Neural crest cell (in vitro differentiated cells): ENCODE results near the gene STRA6. TPM values are rescaled to one million over a fixed set of nuclear protein-coding genes. Genes with fewer than 3 reads are reported as not detected.

Experiments used
- DNase-seq: peaks from one replicate; pipeline ENCODE4 v3.0.0; 2021; ENCODE audit warnings: low read depth, mixed read lengths, low spot score
- H3K27ac Mint-ChIP-seq: one replicate; pipeline ENCODE4 v1.8.0; 2021; ENCODE audit warnings: mild to moderate bottlenecking, mixed read lengths; ENCODE audit not compliant: unreplicated experiment
- H3K27me3 Mint-ChIP-seq: 2 replicates; pipeline ENCODE4 v1.8.0; 2021; ENCODE audit warnings: low read depth, mild to moderate bottlenecking, mixed read lengths
- H3K36me3 Mint-ChIP-seq: 2 replicates; pipeline ENCODE4 v1.8.0; 2021; ENCODE audit warnings: low read depth, mild to moderate bottlenecking, mixed read lengths
- H3K4me1 Mint-ChIP-seq: 2 replicates; pipeline ENCODE4 v1.8.0; 2021; ENCODE audit warnings: mixed read lengths
- H3K4me3 Mint-ChIP-seq: one replicate; pipeline ENCODE4 v1.8.0; 2021; ENCODE audit warnings: mild to moderate bottlenecking, mixed read lengths
- H3K9me3 Mint-ChIP-seq: 2 replicates; pipeline ENCODE4 v1.8.0; 2021; ENCODE audit warnings: mixed read lengths
- total RNA-seq: library from RNA; stranded (reverse); gene quantifications from 2 replicates; pipeline ENCODE4 v1.2.1, GENCODE V29; 2021
- TF ChIP-seq, protein P1 (sequence below): fragments of 200-600 bp; sonication (generic); conservative IDR thresholded peaks from 2 replicates; pipeline ENCODE4 v1.5.0; 2021; ENCODE audit warnings: antibody characterized with exemption, mild to moderate bottlenecking

Gene STRA6
- total RNA-seq, 1 donor from 2014 or later, result 138 TPM

DNA sequence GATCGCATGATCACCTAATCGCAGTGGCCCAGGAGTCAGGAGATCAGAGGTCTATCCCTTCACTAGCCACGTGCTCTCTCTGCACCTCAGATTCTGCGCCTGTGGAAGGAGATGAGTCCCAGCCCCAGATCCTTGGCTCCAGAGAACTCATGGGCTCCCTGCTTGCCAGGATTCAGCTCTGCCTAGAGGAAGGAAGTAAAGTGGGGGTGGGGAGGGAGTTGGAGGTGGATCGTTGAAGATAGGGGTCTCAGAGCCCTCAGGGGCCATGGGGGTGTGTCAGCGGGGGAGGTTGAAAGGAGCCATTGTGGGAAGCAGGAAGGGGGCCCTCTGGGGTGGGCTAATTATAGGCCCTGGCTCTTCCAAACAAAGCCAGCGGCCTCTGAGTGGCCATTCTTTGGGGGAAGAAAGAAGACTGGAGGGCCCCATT lies 11.3 kb upstream of the STRA6 start:
- DNase-seq, result peak; percentile 71
- peaks cover 4% of the 10 kb centered on the region for H3K36me3 Mint-ChIP-seq
- H3K27ac Mint-ChIP-seq, result peak overlapping the region; percentile 98
- no peaks in the 10 kb centered on the region for H3K9me3 Mint-ChIP-seq
- peak overlapping the region; percentile 84 for H3K4me3 Mint-ChIP-seq
- peaks cover 79% of the 10 kb centered on the region for H3K4me1 Mint-ChIP-seq
- H3K27me3 Mint-ChIP-seq, result no peaks in the 10 kb centered on the region
- TF ChIP-seq, protein P1, sequence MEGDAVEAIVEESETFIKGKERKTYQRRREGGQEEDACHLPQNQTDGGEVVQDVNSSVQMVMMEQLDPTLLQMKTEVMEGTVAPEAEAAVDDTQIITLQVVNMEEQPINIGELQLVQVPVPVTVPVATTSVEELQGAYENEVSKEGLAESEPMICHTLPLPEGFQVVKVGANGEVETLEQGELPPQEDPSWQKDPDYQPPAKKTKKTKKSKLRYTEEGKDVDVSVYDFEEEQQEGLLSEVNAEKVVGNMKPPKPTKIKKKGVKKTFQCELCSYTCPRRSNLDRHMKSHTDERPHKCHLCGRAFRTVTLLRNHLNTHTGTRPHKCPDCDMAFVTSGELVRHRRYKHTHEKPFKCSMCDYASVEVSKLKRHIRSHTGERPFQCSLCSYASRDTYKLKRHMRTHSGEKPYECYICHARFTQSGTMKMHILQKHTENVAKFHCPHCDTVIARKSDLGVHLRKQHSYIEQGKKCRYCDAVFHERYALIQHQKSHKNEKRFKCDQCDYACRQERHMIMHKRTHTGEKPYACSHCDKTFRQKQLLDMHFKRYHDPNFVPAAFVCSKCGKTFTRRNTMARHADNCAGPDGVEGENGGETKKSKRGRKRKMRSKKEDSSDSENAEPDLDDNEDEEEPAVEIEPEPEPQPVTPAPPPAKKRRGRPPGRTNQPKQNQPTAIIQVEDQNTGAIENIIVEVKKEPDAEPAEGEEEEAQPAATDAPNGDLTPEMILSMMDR, result no peak

DNA sequence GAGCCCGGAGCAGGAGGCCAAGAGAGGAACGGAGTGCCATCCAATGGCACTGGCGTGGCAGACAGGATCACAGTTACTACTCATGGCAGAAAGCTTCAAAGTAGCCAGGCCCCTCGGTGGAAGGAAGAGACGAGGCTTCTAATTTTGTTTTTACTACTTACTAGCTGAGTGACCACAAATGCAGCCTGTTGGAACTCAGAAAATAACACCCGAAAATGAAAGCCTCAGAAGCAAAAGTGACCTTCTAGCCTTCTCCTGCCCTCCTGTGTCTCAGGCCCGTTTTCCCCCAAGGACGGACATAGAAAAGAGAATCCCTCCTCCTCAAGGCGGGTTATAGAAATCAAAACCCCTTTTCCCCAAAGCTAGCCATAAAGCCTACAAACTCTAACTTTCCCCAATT lies 9.9 kb upstream of the STRA6 start:
- Mint-ChIP-seq H3K36me3 (peaks cover 7% of the 10 kb centered on the region), H3K4me3 (peak overlapping the region; percentile 79), H3K27ac (peak overlapping the region; percentile 98), H3K9me3 (no peaks in the 10 kb centered on the region), H3K4me1 (peaks cover 92% of the 10 kb centered on the region), H3K27me3 (no peaks in the 10 kb centered on the region)
- no peak for DNase-seq
- TF ChIP-seq, protein P1, result no peak

DNA sequence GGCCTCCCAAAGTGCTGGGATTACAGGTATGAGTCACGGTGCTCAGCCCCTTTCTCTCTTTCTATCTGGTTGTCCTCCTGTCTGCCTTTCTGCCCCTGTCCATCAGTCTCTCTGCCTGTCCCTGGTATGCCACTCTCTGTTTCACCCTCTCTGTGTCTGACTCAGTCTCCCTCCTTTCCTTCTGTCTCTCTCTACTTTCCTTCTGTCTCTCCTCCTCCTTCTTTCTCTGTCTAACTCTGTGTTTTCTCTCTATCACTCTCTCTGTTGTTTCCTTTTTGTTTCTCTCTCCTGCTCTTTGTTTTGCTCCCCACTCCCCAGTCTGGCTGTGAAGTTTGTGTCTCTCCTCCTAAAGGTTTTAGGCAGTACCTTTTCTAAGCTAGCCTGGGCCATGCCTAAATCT lies 9.1 kb upstream of the STRA6 start:
- no peak for DNase-seq
- Mint-ChIP-seq H3K4me1 (peaks cover 97% of the 10 kb centered on the region), H3K27ac (peak overlapping the region; percentile 98), H3K9me3 (no peaks in the 10 kb centered on the region), H3K4me3 (peak overlapping the region; percentile 79), H3K36me3 (peaks cover 7% of the 10 kb centered on the region), H3K27me3 (no peaks in the 10 kb centered on the region)
- TF ChIP-seq, protein P1, result no peak

DNA sequence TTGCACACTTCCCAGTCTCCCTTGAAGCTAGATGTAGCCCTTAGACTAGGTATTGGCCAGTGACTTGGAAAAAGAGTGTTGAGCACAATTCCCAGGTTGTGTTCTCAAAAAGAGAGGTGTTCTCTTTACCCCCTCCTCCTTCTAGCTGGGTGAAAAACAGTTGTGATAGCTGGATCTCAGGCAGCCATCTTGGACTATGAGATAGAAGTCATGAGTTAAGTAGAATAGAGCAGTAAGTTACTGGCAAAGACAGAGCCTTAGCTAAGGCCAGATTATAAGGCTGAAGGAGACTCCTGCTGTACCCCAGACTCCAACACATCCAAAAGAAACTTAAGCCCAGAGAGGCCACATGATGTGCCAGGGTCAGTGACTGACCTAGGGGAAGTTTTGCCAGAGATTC lies 8.1 kb upstream of the STRA6 start:
- peaks cover 96% of the 10 kb centered on the region for H3K4me1 Mint-ChIP-seq
- peak overlapping the region; percentile 91 for H3K4me3 Mint-ChIP-seq
- H3K36me3 Mint-ChIP-seq, result peaks cover 7% of the 10 kb centered on the region
- TF ChIP-seq, protein P1, result no peak
- H3K27ac Mint-ChIP-seq, result peak overlapping the region; percentile 70
- no peaks in the 10 kb centered on the region for H3K27me3 Mint-ChIP-seq
- no peak for DNase-seq
- no peaks in the 10 kb centered on the region for H3K9me3 Mint-ChIP-seq

DNA sequence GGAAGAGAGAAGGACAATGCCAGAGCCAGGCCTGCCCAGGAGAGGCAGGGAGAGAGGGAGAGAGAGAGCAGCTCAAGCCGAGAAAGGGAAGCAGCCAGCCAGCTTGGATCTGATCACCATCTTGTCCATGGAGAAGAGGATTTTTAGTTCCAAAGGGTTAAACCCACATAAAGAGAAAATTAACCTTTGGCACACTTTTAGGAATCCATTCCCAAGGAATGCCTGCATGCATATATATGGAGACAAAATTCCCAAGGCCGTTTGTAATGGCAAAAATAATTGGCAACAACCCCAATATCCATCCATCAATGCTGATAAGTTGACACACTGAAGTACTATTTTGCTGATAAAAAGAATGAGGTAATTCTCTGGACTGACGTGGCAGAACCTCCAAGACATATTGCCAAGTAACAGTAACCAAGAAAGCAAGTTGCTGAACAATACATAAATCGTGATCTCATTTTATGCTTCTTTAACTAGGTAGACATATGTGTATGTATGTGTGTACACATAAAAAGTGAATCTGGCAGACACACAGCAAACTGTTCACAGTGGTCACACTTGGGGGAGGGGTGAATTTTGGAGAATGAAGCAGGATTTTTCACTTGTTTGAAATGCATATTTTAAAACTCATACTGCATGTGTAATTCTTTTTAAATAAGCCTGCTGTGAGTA lies 7.5 kb upstream of the STRA6 start:
- Mint-ChIP-seq H3K4me1 (peaks cover 95% of the 10 kb centered on the region), H3K27ac (peak overlapping the region; percentile 86), H3K36me3 (peaks cover 7% of the 10 kb centered on the region), H3K27me3 (no peaks in the 10 kb centered on the region), H3K9me3 (no peaks in the 10 kb centered on the region), H3K4me3 (peak overlapping the region; percentile 91)
- no peak for DNase-seq
- TF ChIP-seq, protein P1, result no peak
